Measurements from ENCODE around the gene IL36A.

GRCh38 chr2:113041871-113042270 lies 36.6 kb downstream of the IL36A start:
- no peak for TF ChIP-seq CTCF (IDR thresholded peaks at IDR 0.05 in 4 of 5, conservative IDR thresholded peaks at IDR 0.05 in 1 of 5)
- no peak for TF ChIP-seq POLR2A (IDR thresholded peaks at IDR 0.05)

Data from gastrocnemius medialis (tissue), 4 donors.